Effector CD8-positive, alpha-beta T cell (primary cell): Measurements from ENCODE around the gene PTAFR.

Experiments used
- DNase-seq: peaks from one replicate; lab custom pipeline; 2025; lab: John Stamatoyannopoulos, UW

PTAFR gene

GRCh38 chr1:28119556-28119955 is 56.9 kb downstream of the PTAFR start:
- no peak for DNase-seq

- no peak for DNase-seq
Observed at GRCh38 chr1:28118640-28119307, 57.7 kb downstream of the PTAFR start.

GRCh38 chr1:28115267-28115666 is 61.2 kb downstream of the PTAFR start:
- DNase-seq = no peak

- DNase-seq = no peak
Observed at GRCh38 chr1:28114844-28115243, 61.6 kb downstream of the PTAFR start.

GRCh38 chr1:28113242-28113572 is 63.3 kb downstream of the PTAFR start:
- no peak for DNase-seq

- no peak for DNase-seq
Observed at GRCh38 chr1:28112388-28113241, 63.9 kb downstream of the PTAFR start.

- no peak for DNase-seq
Observed at GRCh38 chr1:28111157-28111556, 65.3 kb downstream of the PTAFR start.

GRCh38 chr1:28110555-28110954 is 65.9 kb downstream of the PTAFR start:
- DNase-seq = no peak

- no peak for DNase-seq
Observed at GRCh38 chr1:28109639-28110038, 66.9 kb downstream of the PTAFR start.

GRCh38 chr1:28108001-28108400 is 68.5 kb downstream of the PTAFR start:
- DNase-seq = no peak

GRCh38 chr1:28104866-28105467 is 71.5 kb downstream of the PTAFR start:
- DNase-seq = no peak

GRCh38 chr1:28102189-28102588 is 74.3 kb downstream of the PTAFR start:
- no peak for DNase-seq

- DNase-seq = no peak
Observed at GRCh38 chr1:28099050-28099769, 77.3 kb downstream of the PTAFR start.
